Measurements from ENCODE around the gene CNTNAP2.

GRCh38 chr7:147012666-147013065, 896.1 kb downstream of the CNTNAP2 start:
- TF ChIP-seq EZH2 (IDR thresholded peaks at IDR 0.05; ENCODE audit: insufficient read depth, poor library complexity, severe bottlenecking) = no peak
- no peak for TF ChIP-seq EZH2phosphoT487 (IDR thresholded peaks at IDR 0.05; ENCODE audit: insufficient read depth, low read depth)

All from GM23248 (cell line).